AG10803 (cell line): Measurements from ENCODE around the gene KCNC4.

ENCODE experiments used
- DNase-seq: peaks from one replicate; pipeline ENCODE4 v3.0.0; 2010; ENCODE audit warnings: low read depth
- H3K4me3 ChIP-seq: 2 replicates; pipeline ENCODE4 v1.5.1; 2011; ENCODE audit warnings: mild to moderate bottlenecking, low read length, control low read depth
- CTCF ChIP-seq: conservative IDR thresholded peaks from 2 replicates; pipeline ENCODE4 v1.5.1; 2011; ENCODE audit warnings: mild to moderate bottlenecking, low read length, control low read depth, inconsistent platforms

KCNC4 gene

GRCh38 chr1:110209715-110210603 is at the start of gene KCNC4:
Gene KCNC4, plus strand, starts transcription at chr1:110210314. Its CDS starts 1,186 bp downstream, at chr1:110211500.
- TF ChIP-seq CTCF: no peak
- peak; percentile 89 for DNase-seq
- H3K4me3 ChIP-seq: peak within 1 kb of the TSS; percentile 67

DNA sequence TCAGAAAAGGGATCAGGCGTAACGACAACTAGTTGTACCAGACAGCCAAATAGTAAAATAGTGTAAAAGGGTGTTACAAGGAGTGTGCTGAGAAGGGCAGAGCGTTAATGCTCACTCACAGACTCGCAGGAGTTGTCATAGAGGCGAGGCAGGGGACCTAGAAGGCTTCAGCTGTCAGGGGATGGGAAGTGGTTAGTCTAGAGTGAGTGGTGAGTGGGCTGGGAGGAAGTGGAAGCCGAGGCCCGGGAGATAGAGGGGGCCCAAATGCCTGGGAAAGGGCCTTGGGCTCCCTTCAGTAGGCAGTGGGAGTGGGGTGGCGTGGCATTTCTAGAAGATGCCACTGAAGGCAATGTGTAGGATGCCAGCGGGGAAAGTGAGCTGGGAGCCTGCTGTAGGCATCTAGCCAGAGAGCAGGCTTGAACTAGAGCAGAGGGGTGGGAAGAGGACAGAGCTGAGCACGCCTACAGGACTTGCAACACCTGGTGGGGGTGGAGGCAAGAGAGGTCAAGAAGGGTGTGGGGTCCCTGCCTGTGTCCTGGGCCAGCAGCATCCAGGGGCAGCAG is 49.5 kb upstream of the KCNC4 start:
- no peak for DNase-seq
- H3K4me3 ChIP-seq: no peak overlapping the region
- TF ChIP-seq CTCF: no peak

DNA sequence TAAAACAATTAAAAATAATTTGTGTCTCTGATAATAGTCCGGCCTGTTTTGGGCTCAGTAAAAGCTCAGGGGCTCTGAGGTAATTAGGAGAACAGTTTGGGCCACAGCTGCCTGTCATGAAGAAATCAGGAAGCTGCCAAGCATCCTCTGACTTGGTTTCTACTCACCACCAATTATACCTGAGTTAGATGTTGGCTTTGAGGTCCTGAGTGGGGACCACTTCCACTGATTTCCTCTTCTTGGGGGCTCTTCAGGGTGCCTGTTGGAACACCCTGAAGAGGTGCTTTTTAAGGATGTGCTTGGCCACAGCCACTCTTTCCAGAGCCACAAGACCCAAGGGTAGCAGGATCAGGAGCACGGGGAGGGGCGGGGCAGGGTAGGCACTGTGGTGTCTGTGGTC is 48.9 kb upstream of the KCNC4 start:
- no peak overlapping the region for H3K4me3 ChIP-seq
- no peak for DNase-seq
- TF ChIP-seq CTCF: no peak

DNA sequence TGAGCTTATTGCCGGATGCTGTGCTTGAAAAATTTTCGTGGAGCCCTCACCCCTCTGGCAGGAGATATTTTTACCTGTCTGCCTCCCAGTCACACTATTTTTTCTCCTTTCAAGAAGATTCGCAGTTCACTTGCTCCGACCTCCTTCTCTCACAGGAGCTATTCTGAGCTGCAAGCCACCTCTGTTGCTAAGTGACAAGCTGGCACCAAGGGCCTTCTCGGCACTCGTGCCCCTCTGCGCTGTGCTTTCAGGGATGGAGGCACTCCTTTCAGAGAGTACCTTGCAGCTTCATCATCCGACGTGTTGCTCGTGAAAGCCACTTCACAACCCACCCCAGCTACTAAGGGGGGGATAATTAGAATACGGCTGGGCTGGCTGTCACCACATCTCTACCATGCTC is 48.3 kb upstream of the KCNC4 start:
- no peak overlapping the region for H3K4me3 ChIP-seq
- no peak for DNase-seq
- no peak for TF ChIP-seq CTCF

DNA sequence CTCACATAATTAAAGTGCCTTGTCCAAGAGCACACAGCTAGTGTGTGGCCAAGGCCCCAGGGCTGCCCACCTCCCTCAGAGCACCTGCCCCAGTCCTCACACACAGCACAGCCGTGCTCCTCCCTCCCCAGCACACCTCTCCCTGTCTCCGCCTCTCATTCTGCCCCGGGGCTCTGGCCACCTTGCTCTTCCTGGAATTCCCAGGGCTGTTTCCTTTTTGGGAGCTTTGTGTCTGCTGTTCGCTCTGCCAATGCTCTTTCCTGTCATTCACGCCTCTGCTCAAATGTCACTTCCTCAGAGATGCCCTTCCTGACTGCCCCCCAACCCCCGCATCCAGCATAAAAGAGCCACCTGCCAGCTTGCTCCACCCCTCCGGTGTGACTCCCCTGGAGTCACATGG is 46.5 kb upstream of the KCNC4 start:
- H3K4me3 ChIP-seq: no peak overlapping the region
- no peak for DNase-seq
- no peak for TF ChIP-seq CTCF

DNA sequence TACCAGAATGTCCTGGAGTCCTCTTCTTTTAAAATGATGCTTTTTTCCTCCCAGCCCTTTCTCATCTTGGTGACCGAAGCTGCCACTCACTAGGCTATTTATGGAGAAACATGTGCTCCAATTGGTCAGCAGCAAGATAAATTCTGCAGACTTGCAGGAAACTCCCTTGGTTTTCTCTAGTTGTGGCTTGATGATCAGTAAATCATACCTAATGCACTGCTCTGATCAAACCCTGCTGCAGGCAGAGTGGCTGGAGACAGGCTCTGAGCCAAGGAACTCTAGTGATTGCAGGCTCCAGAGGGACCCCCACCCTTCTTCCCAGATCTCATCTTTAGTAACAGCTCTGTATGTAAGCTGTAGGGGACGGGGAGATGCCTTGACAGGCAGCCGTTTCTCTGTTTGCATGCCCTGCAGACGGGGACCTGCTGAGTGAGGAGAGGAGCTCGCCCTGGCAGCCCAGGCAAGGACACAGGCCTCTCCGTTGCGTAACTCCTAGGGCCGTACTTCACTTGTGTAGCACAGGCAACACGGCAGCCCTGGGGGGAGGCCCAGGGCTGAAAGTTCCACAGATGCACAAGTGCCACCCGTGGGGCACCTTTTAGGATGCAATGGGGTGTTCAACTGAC is 45.3 kb upstream of the KCNC4 start:
- no peak for TF ChIP-seq CTCF
- no peak for DNase-seq
- H3K4me3 ChIP-seq: no peak overlapping the region

GRCh38 chr1:110165761-110166231 is 44.3 kb upstream of the KCNC4 start:
- no peak overlapping the region for H3K4me3 ChIP-seq
- no peak for DNase-seq
- no peak for TF ChIP-seq CTCF
